Measurements from ENCODE around the gene ELMO2.
A peak's percentile ranks its signal among the peaks of the same experiment; 100 is the strongest.

ELMO2 gene

GRCh38 chr20:46407671-46407996 is 1.2 kb upstream of the ELMO2 start:
- Histone ChIP-seq H2BK12ac (ENCODE audit: low read length) (no peak overlapping the region), H3K18ac (ENCODE audit: low read length) (no peak overlapping the region), H3K27ac (ENCODE audit: low read depth, low read length) (no peak overlapping the region), H3K9ac (ENCODE audit: low read length) (no peak overlapping the region), H3K79me2 (ENCODE audit: control insufficient read depth, insufficient read depth, low read length, poor library complexity) (peaks cover 10% of the 10 kb centered on the region), H2AK5ac (ENCODE audit: low read length) (no peak overlapping the region), H3K4ac (ENCODE audit: low read depth, low read length) (no peak overlapping the region), H4K12ac (ENCODE audit: low read depth, low read length) (no peak overlapping the region), H2BK5ac (ENCODE audit: low read depth, low read length, poor library complexity) (no peak overlapping the region), H3K4me1 (ENCODE audit: control insufficient read depth in 1 of 2, insufficient read depth in 2 of 2, low read length in 2 of 2) (peaks cover 8 to 13% of the 10 kb centered on the region in 2 experiments), H3K36me3 (ENCODE audit: control insufficient read depth in 1 of 2, insufficient read depth in 2 of 2, low read length in 2 of 2) (no peaks in the 10 kb centered on the region), H3K9me3 (ENCODE audit: insufficient read depth, low read depth, low read length) (no peaks in the 10 kb centered on the region), H4K8ac (ENCODE audit: low read depth, low read length) (no peak overlapping the region), H2AFZ (ENCODE audit: insufficient read depth, low read length, poor library complexity) (no peak overlapping the region), H3K4me3 (ENCODE audit: low read depth, low read length) (no peak overlapping the region), H3K27me3 (ENCODE audit: insufficient read depth, low read length) (no peaks in the 10 kb centered on the region), H4K91ac (ENCODE audit: low read depth, low read length) (no peak overlapping the region), H3K79me1 (ENCODE audit: low read length) (peaks cover 8% of the 10 kb centered on the region), H3K4me2 (ENCODE audit: low read length) (no peak overlapping the region), H2BK120ac (ENCODE audit: insufficient read depth, low read length, poor library complexity) (no peak overlapping the region), H3K14ac (ENCODE audit: low read length) (no peak overlapping the region), H3K23ac (ENCODE audit: low read length) (no peak overlapping the region)
- no CpG with 5 or more reads among the region's 4 CpGs for WGBS (ENCODE audit: extremely low coverage, insufficient coverage, insufficient read length)
- no peak for DNase-seq

- Histone ChIP-seq H2BK120ac (ENCODE audit: insufficient read depth, low read length, poor library complexity) (no peak overlapping the region), H3K4me3 (ENCODE audit: low read depth, low read length) (peak overlapping the region; percentile 37), H3K27me3 (ENCODE audit: insufficient read depth, low read length) (no peaks in the 10 kb centered on the region), H3K4me1 (ENCODE audit: control insufficient read depth in 1 of 2, insufficient read depth in 2 of 2, low read length in 2 of 2) (peaks cover 8 to 13% of the 10 kb centered on the region in 2 experiments), H3K79me2 (ENCODE audit: control insufficient read depth, insufficient read depth, low read length, poor library complexity) (peaks cover 10% of the 10 kb centered on the region), H3K79me1 (ENCODE audit: low read length) (peaks cover 8% of the 10 kb centered on the region), H2AFZ (ENCODE audit: insufficient read depth, low read length, poor library complexity) (peak overlapping the region; percentile 71), H4K12ac (ENCODE audit: low read depth, low read length) (no peak overlapping the region), H3K4me2 (ENCODE audit: low read length) (peak overlapping the region; percentile 81), H2AK5ac (ENCODE audit: low read length) (no peak overlapping the region), H3K9ac (ENCODE audit: low read length) (peak overlapping the region; percentile 60), H3K36me3 (ENCODE audit: control insufficient read depth in 1 of 2, insufficient read depth in 2 of 2, low read length in 2 of 2) (no peaks in the 10 kb centered on the region), H3K14ac (ENCODE audit: low read length) (no peak overlapping the region), H4K91ac (ENCODE audit: low read depth, low read length) (peak overlapping the region; percentile 6), H3K18ac (ENCODE audit: low read length) (no peak overlapping the region), H3K23ac (ENCODE audit: low read length) (no peak overlapping the region), H3K27ac (ENCODE audit: low read depth, low read length) (no peak overlapping the region), H3K4ac (ENCODE audit: low read depth, low read length) (no peak overlapping the region), H3K9me3 (ENCODE audit: insufficient read depth, low read depth, low read length) (no peaks in the 10 kb centered on the region), H2BK5ac (ENCODE audit: low read depth, low read length, poor library complexity) (no peak overlapping the region), H4K8ac (ENCODE audit: low read depth, low read length) (peak overlapping the region; percentile 63), H2BK12ac (ENCODE audit: low read length) (no peak overlapping the region)
- DNase-seq, result peak; percentile 7 to 16
- WGBS (ENCODE audit: extremely low coverage, insufficient coverage, insufficient read length), result no CpG with 5 or more reads among the region's 26 CpGs
These were observed 713 bp upstream of the ELMO2 start for GRCh38 chr20:46406986-46407670.

GRCh38 chr20:46402331-46402811 is 4.0 kb downstream of the ELMO2 start:
- Histone ChIP-seq H3K9ac (ENCODE audit: low read length) (no peak overlapping the region), H4K12ac (ENCODE audit: low read depth, low read length) (no peak overlapping the region), H3K27me3 (ENCODE audit: insufficient read depth, low read length) (no peaks in the 10 kb centered on the region), H3K14ac (ENCODE audit: low read length) (no peak overlapping the region), H3K79me2 (ENCODE audit: control insufficient read depth, insufficient read depth, low read length, poor library complexity) (peaks cover 16% of the 10 kb centered on the region), H3K23ac (ENCODE audit: low read length) (no peak overlapping the region), H3K4me2 (ENCODE audit: low read length) (no peak overlapping the region), H2AK5ac (ENCODE audit: low read length) (no peak overlapping the region), H2BK5ac (ENCODE audit: low read depth, low read length, poor library complexity) (no peak overlapping the region), H2BK12ac (ENCODE audit: low read length) (no peak overlapping the region), H3K4ac (ENCODE audit: low read depth, low read length) (no peak overlapping the region), H4K91ac (ENCODE audit: low read depth, low read length) (no peak overlapping the region), H3K9me3 (ENCODE audit: insufficient read depth, low read depth, low read length) (no peaks in the 10 kb centered on the region), H3K36me3 (ENCODE audit: control insufficient read depth in 1 of 2, insufficient read depth in 2 of 2, low read length in 2 of 2) (peaks cover 4 to 9% of the 10 kb centered on the region in 2 experiments), H2AFZ (ENCODE audit: insufficient read depth, low read length, poor library complexity) (no peak overlapping the region), H3K4me1 (ENCODE audit: control insufficient read depth in 1 of 2, insufficient read depth in 2 of 2, low read length in 2 of 2) (peaks cover 11 to 15% of the 10 kb centered on the region in 2 experiments), H2BK120ac (ENCODE audit: insufficient read depth, low read length, poor library complexity) (no peak overlapping the region), H3K27ac (ENCODE audit: low read depth, low read length) (no peak overlapping the region), H3K79me1 (ENCODE audit: low read length) (peaks cover 8% of the 10 kb centered on the region), H3K4me3 (ENCODE audit: low read depth, low read length) (no peak overlapping the region), H3K18ac (ENCODE audit: low read length) (peak overlapping the region; percentile 23), H4K8ac (ENCODE audit: low read depth, low read length) (no peak overlapping the region)
- no CpG with 5 or more reads among the region's 2 CpGs for WGBS (ENCODE audit: extremely low coverage, insufficient coverage, insufficient read length)
- DNase-seq, result no peak

GRCh38 chr20:46401478-46401860 is 4.9 kb downstream of the ELMO2 start:
- Histone ChIP-seq H3K79me1 (ENCODE audit: low read length) (peaks cover 5% of the 10 kb centered on the region), H3K23ac (ENCODE audit: low read length) (no peak overlapping the region), H2BK12ac (ENCODE audit: low read length) (no peak overlapping the region), H3K4me2 (ENCODE audit: low read length) (no peak overlapping the region), H3K4me3 (ENCODE audit: low read depth, low read length) (no peak overlapping the region), H2BK120ac (ENCODE audit: insufficient read depth, low read length, poor library complexity) (no peak overlapping the region), H3K4ac (ENCODE audit: low read depth, low read length) (peak overlapping the region; percentile 41), H2AK5ac (ENCODE audit: low read length) (no peak overlapping the region), H3K9me3 (ENCODE audit: insufficient read depth, low read depth, low read length) (no peaks in the 10 kb centered on the region), H4K8ac (ENCODE audit: low read depth, low read length) (no peak overlapping the region), H3K79me2 (ENCODE audit: control insufficient read depth, insufficient read depth, low read length, poor library complexity) (peaks cover 14% of the 10 kb centered on the region), H3K18ac (ENCODE audit: low read length) (no peak overlapping the region), H3K4me1 (ENCODE audit: control insufficient read depth in 1 of 2, insufficient read depth in 2 of 2, low read length in 2 of 2) (peaks cover 6 to 10% of the 10 kb centered on the region in 2 experiments), H3K27ac (ENCODE audit: low read depth, low read length) (no peak overlapping the region), H2BK5ac (ENCODE audit: low read depth, low read length, poor library complexity) (no peak overlapping the region), H3K36me3 (ENCODE audit: control insufficient read depth in 1 of 2, insufficient read depth in 2 of 2, low read length in 2 of 2) (peaks cover 4 to 9% of the 10 kb centered on the region in 2 experiments), H2AFZ (ENCODE audit: insufficient read depth, low read length, poor library complexity) (no peak overlapping the region), H3K9ac (ENCODE audit: low read length) (no peak overlapping the region), H3K14ac (ENCODE audit: low read length) (no peak overlapping the region), H3K27me3 (ENCODE audit: insufficient read depth, low read length) (no peaks in the 10 kb centered on the region), H4K91ac (ENCODE audit: low read depth, low read length) (no peak overlapping the region), H4K12ac (ENCODE audit: low read depth, low read length) (no peak overlapping the region)
- no CpG with 5 or more reads among the region's 2 CpGs for WGBS (ENCODE audit: extremely low coverage, insufficient coverage, insufficient read length)
- no peak for DNase-seq

All from trophoblast cell (in vitro differentiated cells and primary cell).